CD4-positive, CD25-positive, alpha-beta regulatory T cell (primary cell): ENCODE data around the gene GRPEL2. TPM values are rescaled to one million over a fixed set of nuclear protein-coding genes. Genes with fewer than 3 reads are reported as not detected.

Experiments used
- polyA plus RNA-seq, 4 donors: library from polyadenylated mRNA; unstranded; fragments of 300-500 nt; fragmentation: Illumina TruSeq; gene quantifications; one replicate each; pipeline ENCODE4 v1.2.3, GENCODE V29; 2021
- total RNA-seq: library from RNA; stranded (reverse); gene quantifications from one replicate; pipeline ENCODE4 v1.2.3, GENCODE V29; 2022

GRPEL2 gene
- total and polyA plus RNA-seq, 5 donors from 2014 or later, result 11.0 to 25.9 (median 11.5) TPM

Other genes starting within 250 kb of the GRPEL2 start
- gene ABLIM3, start 204.0 kb upstream of the GRPEL2 start, total RNA-seq, result 1.8 TPM
- gene ABLIM3, start 204.0 kb upstream of the GRPEL2 start, polyA plus RNA-seq, result under 1 TPM in 2 of 4 donors, not detected in 2; 0.29 to 0.44 TPM
- not detected for gene AFAP1L1, start 73.6 kb upstream of the GRPEL2 start, total RNA-seq
- under 1 TPM in 1 of 4 donors, not detected in 3; 0.14 TPM for gene AFAP1L1, start 73.6 kb upstream of the GRPEL2 start, polyA plus RNA-seq
- 39.7 TPM for gene PCYOX1L, start 12.5 kb downstream of the GRPEL2 start, total RNA-seq
- 10 to 100 TPM; 17.7 to 22.0 (median 19.3) TPM for gene PCYOX1L, start 12.5 kb downstream of the GRPEL2 start, polyA plus RNA-seq
- not detected for gene IL17B, start 33.8 kb downstream of the GRPEL2 start, total RNA-seq
- not detected for gene IL17B, start 33.8 kb downstream of the GRPEL2 start, polyA plus RNA-seq
- 234 TPM for gene CSNK1A1, start 205.9 kb downstream of the GRPEL2 start, total RNA-seq
- gene CSNK1A1, start 205.9 kb downstream of the GRPEL2 start, polyA plus RNA-seq, result 100 to 1,000 TPM; 134 to 152 (median 147) TPM
- 1.8 TPM for gene ARHGEF37, start 236.0 kb downstream of the GRPEL2 start, total RNA-seq
- under 1 TPM in 3 of 4 donors, not detected in 1; 0.20 to 0.55 (median 0.45) TPM for gene ARHGEF37, start 236.0 kb downstream of the GRPEL2 start, polyA plus RNA-seq